K562 (cell line): ENCODE measurements around the gene PI4K2A. TPM values are rescaled to one million over a fixed set of nuclear protein-coding genes. Genes with fewer than 3 reads are reported as not detected.
A peak's percentile ranks its signal among the peaks of the same experiment; 100 is the strongest.

Experiments
- ATF1 ChIP-seq, 2 experiments: fragments of 450-650 bp in 1 of 2; IDR thresholded peaks; 2 replicates each; pipeline ENCODE4 v1.6.1; 2016; ENCODE audit warnings: missing compliant biosample characterization in 1 of 2, missing genetic modification characterization in 1 of 2
- BHLHE40 ChIP-seq: IDR thresholded peaks from 2 replicates; pipeline ENCODE4 v1.6.1; 2011; ENCODE audit warnings: low read length, improper control_type of control experiment
- CBX3 ChIP-seq, 2 experiments: IDR thresholded peaks; 1 replicate in 1 of 2; 2 replicates in 1 of 2; pipeline ENCODE4 v1.6.1; 2012; ENCODE audit warnings: inconsistent platforms in 2 of 2, low read length in 2 of 2, borderline replicate concordance in 1 of 2, control low read depth in 1 of 2
- CEBPB ChIP-seq: fragments of 450-650 bp; IDR thresholded peaks from 2 replicates; pipeline ENCODE4 v1.6.1; 2016; ENCODE audit warnings: missing genetic modification characterization, missing compliant biosample characterization
- ETV6 ChIP-seq, 3 experiments: fragments of 150-350 bp in 1 of 3; sonication (generic) in 1 of 3; formaldehyde crosslinking in 1 of 3; IDR thresholded peaks; 2 replicates each; pipeline versions ENCODE4 v1.6.1 to v1.8.0; 2014 to 2022; ENCODE audit warnings: borderline replicate concordance in 2 of 3, low read depth in 2 of 3, antibody characterized with exemption in 1 of 3, low read length in 1 of 3, mild to moderate bottlenecking in 1 of 3, missing genetic modification reagents in 1 of 3
- GABPB2 ChIP-seq: fragments of 250-450 bp; sonication (Bioruptor Pico); conservative IDR thresholded peaks from 2 replicates; pipeline ENCODE4 v1.5.1; 2021; ENCODE audit warnings: mild to moderate bottlenecking
- HIVEP1 ChIP-seq: fragments of 250-450 bp; sonication (Bioruptor Pico); IDR thresholded peaks from 2 replicates; pipeline ENCODE4 v1.4.0; 2020; ENCODE audit warnings: mild to moderate bottlenecking
- PHF20 ChIP-seq: fragments of 450-650 bp; IDR thresholded peaks from 2 replicates; pipeline ENCODE4 v1.6.1; 2018; ENCODE audit not compliant: partially characterized antibody
- PML ChIP-seq: IDR thresholded peaks from 2 replicates; pipeline ENCODE4 v1.6.1; 2012; ENCODE audit warnings: low read length, inconsistent platforms
- RBM39 ChIP-seq: fragments of 200-400 bp; formaldehyde crosslinking; optimal IDR thresholded peaks from 2 replicates; pipeline ENCODE3; 2018; ENCODE audit warnings: low read depth, low read length
- SMAD3 ChIP-seq: fragments of 450-650 bp; formaldehyde crosslinking; conservative IDR thresholded peaks from 2 replicates; pipeline ENCODE4 v1.4.0; 2020; ENCODE audit warnings: mild to moderate bottlenecking
- TCFL5 ChIP-seq: fragments of 250-450 bp; sonication (Bioruptor Pico); conservative IDR thresholded peaks from 2 replicates; pipeline ENCODE4 v1.6.1; 2021; ENCODE audit warnings: mild to moderate bottlenecking, moderate library complexity, matching md5 sums
- ZBED1 ChIP-seq: IDR thresholded peaks from 2 replicates; pipeline ENCODE4 v1.6.1; 2014
- ZBTB1 ChIP-seq: sonication (generic); formaldehyde crosslinking; IDR thresholded peaks from 2 replicates; pipeline ENCODE4 v1.8.1; 2023; ENCODE audit warnings: missing genetic modification reagents, low read depth, mild to moderate bottlenecking, borderline replicate concordance
- ZNF408 ChIP-seq: fragments of 250-450 bp; sonication (Bioruptor Pico); IDR thresholded peaks from 2 replicates; pipeline ENCODE4 v1.4.0; 2020; ENCODE audit warnings: low read depth, mild to moderate bottlenecking, moderate library complexity
- ZNF699 ChIP-seq: fragments of 250-450 bp; sonication (Bioruptor Pico); IDR thresholded peaks from 2 replicates; pipeline ENCODE4 v1.8.0; 2021; ENCODE audit warnings: mild to moderate bottlenecking, moderate library complexity; ENCODE audit not compliant: insufficient replicate concordance
- ZNF75A ChIP-seq: fragments of 450-650 bp; formaldehyde crosslinking; IDR thresholded peaks from 2 replicates; pipeline ENCODE4 v1.4.0; 2020; ENCODE audit warnings: mild to moderate bottlenecking
- ZNF79 ChIP-seq: fragments of 250-450 bp; sonication (Bioruptor Pico); IDR thresholded peaks from 2 replicates; pipeline ENCODE4 v1.4.0; 2020; ENCODE audit warnings: low read depth, mild to moderate bottlenecking, moderate library complexity
- polyA plus RNA-seq, 8 experiments: library from polyadenylated mRNA; depleted of rRNA in 4 of 8; stranded (reverse) in 5 of 8; unstranded in 3 of 8; fragments of >200 nt; fragmentation: Nextera tagmentation in 2 of 8; fragmentation: Illumina TruSeq in 1 of 8; extraction: Ambion mirVana in 2 of 8; extraction: Trizol in 1 of 8; gene quantifications; 2 replicates each; pipeline versions ENCODE4 v1.2.1 to v1.2.3, GENCODE V29; 2011 to 2014; ENCODE audit warnings: inconsistent platforms in 1 of 8, missing spikeins in 1 of 8
- total RNA-seq, 7 experiments: library from RNA; depleted of rRNA in 6 of 7; stranded (reverse); fragments of >200 nt in 6 of 7; fragmentation: Illumina TruSeq in 2 of 7; extraction: Trizol in 2 of 7; gene quantifications; 2 replicates each; pipeline versions ENCODE4 v1.2.1 to v1.2.3, GENCODE V29; 2011 to 2021; ENCODE audit warnings: low replicate concordance in 1 of 7
- TF ChIP-seq, protein P1 (sequence below): fragments of 250-450 bp; sonication (Bioruptor Pico); IDR thresholded peaks from 2 replicates; pipeline ENCODE4 v1.8.0; 2022; ENCODE audit warnings: inconsistent platforms, mild to moderate bottlenecking, moderate library complexity, borderline replicate concordance
- TF ChIP-seq, protein P2 (sequence below): sonication (generic); formaldehyde crosslinking; IDR thresholded peaks from 2 replicates; pipeline ENCODE4 v1.8.0; 2023; ENCODE audit warnings: mild to moderate bottlenecking, missing genetic modification reagents
- TF ChIP-seq, protein P3 (sequence below): sonication (generic); formaldehyde crosslinking; IDR thresholded peaks from 2 replicates; pipeline ENCODE4 v1.8.0; 2022; ENCODE audit warnings: mild to moderate bottlenecking, low read depth, missing genetic modification reagents
- TF ChIP-seq, protein P4 (sequence below): fragments of 450-650 bp; conservative IDR thresholded peaks from 2 replicates; pipeline ENCODE4 v1.6.1; 2016; ENCODE audit warnings: missing genetic modification characterization, low read depth, mild to moderate bottlenecking, control low read depth, missing compliant biosample characterization

Gene PI4K2A
- total and polyA plus RNA-seq, 9 of the 15 experiments (the other 6 are each of a cell fraction or from before 2014, with no cell fraction given), result 4.4 to 28.4 (median 16.5) TPM

DNA sequence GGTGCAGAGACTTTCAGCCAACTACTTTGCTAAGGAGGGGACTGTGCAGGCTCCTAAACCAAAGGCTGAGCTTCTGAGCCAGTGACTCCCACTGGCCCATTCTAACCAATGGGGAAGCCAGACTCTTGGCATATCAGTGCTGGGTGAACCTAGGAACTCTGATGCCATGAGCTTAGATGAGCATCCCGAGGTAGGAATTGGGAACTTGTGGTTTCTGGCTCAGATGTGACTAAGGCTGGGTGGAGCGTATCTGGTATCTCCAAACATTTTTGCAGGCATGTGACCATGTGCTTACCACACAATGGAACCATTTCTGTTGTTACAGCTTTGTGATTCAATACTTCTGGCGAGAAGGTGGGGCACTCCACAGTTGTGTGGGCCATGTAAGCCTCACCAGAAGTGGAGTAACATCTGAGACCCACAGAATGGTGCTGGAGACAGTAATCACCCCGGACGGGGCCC is 49.1 kb downstream of the PI4K2A start (continued):
- TF ChIP-seq, protein P1, sequence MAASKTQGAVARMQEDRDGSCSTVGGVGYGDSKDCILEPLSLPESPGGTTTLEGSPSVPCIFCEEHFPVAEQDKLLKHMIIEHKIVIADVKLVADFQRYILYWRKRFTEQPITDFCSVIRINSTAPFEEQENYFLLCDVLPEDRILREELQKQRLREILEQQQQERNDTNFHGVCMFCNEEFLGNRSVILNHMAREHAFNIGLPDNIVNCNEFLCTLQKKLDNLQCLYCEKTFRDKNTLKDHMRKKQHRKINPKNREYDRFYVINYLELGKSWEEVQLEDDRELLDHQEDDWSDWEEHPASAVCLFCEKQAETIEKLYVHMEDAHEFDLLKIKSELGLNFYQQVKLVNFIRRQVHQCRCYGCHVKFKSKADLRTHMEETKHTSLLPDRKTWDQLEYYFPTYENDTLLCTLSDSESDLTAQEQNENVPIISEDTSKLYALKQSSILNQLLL (CRISPR knock-in tag), result no peak
- TF ChIP-seq PML (no peak), CBX3 (IDR thresholded peaks at IDR 0.05; ENCODE audit: borderline replicate concordance in 1 of 2, low read length in 2 of 2) (no peak), RBM39 (no peak), ZNF75A (no peak), GABPB2 (no peak), BHLHE40 (peak; percentile 72), TCFL5 (no peak), ETV6 (IDR thresholded peaks at IDR 0.05; ENCODE audit: borderline replicate concordance in 1 of 2, low read depth in 2 of 2, low read length in 1 of 2) (no peak), ETV6 (CRISPR knock-in tag; IDR thresholded peaks at IDR 0.05; ENCODE audit: borderline replicate concordance) (no peak), ZNF408 (CRISPR knock-in tag) (no peak), SMAD3 (CRISPR knock-in tag) (no peak), ATF1 (CRISPR knock-in tag; IDR thresholded peaks at IDR 0.05) (no peak), ATF1 (tag; IDR thresholded peaks at IDR 0.05) (no peak), ZNF699 (CRISPR knock-in tag) (no peak), ZNF79 (CRISPR knock-in tag) (no peak), HIVEP1 (CRISPR knock-in tag) (0 out of 2 replicates have a peak, but pooled peaks have one; percentile 26), PHF20 (no peak), ZBTB1 (CRISPR knock-in tag) (no peak), CEBPB (tag) (no peak), ZBED1 (no peak)
- TF ChIP-seq, protein P2, sequence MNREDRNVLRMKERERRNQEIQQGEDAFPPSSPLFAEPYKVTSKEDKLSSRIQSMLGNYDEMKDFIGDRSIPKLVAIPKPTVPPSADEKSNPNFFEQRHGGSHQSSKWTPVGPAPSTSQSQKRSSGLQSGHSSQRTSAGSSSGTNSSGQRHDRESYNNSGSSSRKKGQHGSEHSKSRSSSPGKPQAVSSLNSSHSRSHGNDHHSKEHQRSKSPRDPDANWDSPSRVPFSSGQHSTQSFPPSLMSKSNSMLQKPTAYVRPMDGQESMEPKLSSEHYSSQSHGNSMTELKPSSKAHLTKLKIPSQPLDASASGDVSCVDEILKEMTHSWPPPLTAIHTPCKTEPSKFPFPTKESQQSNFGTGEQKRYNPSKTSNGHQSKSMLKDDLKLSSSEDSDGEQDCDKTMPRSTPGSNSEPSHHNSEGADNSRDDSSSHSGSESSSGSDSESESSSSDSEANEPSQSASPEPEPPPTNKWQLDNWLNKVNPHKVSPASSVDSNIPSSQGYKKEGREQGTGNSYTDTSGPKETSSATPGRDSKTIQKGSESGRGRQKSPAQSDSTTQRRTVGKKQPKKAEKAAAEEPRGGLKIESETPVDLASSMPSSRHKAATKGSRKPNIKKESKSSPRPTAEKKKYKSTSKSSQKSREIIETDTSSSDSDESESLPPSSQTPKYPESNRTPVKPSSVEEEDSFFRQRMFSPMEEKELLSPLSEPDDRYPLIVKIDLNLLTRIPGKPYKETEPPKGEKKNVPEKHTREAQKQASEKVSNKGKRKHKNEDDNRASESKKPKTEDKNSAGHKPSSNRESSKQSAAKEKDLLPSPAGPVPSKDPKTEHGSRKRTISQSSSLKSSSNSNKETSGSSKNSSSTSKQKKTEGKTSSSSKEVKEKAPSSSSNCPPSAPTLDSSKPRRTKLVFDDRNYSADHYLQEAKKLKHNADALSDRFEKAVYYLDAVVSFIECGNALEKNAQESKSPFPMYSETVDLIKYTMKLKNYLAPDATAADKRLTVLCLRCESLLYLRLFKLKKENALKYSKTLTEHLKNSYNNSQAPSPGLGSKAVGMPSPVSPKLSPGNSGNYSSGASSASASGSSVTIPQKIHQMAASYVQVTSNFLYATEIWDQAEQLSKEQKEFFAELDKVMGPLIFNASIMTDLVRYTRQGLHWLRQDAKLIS (CRISPR knock-in tag), result no peak
- TF ChIP-seq, protein P3, sequence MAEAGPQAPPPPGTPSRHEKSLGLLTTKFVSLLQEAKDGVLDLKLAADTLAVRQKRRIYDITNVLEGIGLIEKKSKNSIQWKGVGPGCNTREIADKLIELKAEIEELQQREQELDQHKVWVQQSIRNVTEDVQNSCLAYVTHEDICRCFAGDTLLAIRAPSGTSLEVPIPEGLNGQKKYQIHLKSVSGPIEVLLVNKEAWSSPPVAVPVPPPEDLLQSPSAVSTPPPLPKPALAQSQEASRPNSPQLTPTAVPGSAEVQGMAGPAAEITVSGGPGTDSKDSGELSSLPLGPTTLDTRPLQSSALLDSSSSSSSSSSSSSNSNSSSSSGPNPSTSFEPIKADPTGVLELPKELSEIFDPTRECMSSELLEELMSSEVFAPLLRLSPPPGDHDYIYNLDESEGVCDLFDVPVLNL (CRISPR knock-in tag), result no peak
- TF ChIP-seq, protein P4, sequence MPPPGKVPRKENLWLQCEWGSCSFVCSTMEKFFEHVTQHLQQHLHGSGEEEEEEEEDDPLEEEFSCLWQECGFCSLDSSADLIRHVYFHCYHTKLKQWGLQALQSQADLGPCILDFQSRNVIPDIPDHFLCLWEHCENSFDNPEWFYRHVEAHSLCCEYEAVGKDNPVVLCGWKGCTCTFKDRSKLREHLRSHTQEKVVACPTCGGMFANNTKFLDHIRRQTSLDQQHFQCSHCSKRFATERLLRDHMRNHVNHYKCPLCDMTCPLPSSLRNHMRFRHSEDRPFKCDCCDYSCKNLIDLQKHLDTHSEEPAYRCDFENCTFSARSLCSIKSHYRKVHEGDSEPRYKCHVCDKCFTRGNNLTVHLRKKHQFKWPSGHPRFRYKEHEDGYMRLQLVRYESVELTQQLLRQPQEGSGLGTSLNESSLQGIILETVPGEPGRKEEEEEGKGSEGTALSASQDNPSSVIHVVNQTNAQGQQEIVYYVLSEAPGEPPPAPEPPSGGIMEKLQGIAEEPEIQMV (tag), result no peak
